DMS 273 (cell line): ENCODE measurements around the gene HYLS1.

ENCODE experiments used
- DNase-seq: peaks from one replicate; lab custom pipeline; 2025; ENCODE audit not compliant: unreplicated experiment; lab: John Stamatoyannopoulos, UW

The HYLS1 gene

DNA sequence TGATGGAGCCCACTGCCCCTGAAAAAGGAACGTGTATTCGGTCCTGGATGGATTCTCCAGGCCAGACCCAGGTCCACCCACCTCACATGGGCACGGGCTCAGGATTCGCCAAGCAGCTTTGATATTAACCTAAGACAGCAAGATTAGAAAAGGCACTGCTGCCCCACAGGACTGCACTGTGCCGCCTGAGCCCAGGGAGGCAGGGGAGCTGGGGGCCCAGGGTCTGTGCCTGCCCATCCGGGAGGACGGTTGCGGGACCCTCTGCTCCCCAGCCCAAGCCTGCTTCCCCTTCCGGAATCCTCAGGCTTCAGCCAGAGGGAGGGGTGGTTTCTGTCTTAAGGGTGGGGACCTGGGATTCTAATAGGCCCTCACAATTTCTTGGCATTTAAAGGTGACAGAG is 44.8 kb downstream of the HYLS1 start:
- no peak for DNase-seq

DNA sequence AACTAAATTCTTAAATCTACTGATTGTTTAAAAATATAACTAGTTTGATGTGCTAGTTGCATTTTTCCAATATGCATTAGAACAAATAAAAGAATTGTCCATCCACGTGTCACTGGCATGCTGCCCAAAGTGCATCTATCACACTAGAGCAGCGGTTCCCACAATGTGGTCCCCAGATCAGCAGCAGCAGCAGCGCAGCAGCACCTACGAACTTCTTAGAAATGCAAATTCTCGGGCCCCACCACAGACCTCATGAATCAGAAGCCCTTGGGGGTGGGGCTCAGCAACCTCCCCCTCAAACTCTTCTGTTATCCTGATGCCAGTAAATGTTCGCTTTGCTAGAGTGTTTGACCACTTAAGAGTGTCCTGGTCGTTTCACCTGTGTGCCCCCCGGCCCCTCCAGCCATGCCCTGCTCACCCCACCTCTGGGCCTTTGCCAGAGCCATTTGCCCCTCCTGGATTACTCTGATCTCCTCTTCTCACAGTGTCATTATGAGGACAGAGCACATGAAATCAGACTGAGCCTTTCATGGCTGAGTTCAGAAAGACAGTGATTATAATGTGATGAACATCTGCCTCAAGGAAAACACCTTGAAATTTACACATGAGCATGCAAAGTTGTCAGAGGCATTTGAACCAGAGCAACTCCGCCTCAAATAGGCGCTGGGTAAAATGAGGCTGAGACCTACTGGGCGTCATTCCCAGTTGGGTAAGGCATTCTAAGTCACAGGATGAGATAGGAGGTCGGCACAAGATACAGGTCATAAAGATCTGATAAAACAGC is 45.8 kb downstream of the HYLS1 start:
- no peak for DNase-seq

DNA sequence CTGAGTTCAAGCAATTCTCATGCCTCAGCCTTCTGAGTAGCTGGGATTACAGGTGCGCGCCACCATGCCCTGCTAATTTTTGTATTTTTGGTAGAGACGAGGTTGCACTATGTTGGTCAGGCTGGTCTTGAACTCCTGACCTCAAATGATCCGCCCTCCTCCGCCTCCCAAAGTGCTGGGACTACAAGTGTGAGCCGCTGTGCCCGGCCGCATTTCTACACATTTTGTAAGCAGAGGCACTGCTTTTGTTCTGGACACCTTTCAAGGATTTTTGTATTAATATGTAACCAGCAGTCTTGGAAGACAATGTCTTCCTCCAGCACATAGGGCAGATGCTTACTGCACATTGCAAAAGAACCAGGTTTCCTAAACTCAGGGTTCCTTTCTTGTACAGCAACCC is 47.0 kb downstream of the HYLS1 start:
- DNase-seq: no peak

DNA sequence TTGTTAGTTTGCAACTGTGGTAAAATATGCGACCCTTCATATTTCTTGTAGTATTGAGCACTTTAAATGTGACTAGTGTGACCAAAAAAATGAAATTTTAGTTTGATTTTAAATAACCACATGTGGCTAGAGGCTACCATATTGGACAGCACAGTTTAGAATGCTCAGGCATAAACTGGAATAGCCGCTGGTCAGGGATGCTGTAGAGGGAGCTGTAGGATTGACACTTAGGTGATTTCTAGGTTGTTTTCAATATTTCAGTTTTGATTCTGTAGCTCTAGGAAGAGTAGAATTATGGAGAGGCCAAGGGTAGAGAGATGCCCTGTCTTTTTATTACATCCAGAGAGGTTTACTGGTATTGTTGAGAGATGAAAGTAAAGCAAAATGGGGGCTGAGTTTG is 47.6 kb downstream of the HYLS1 start:
- no peak for DNase-seq

DNA sequence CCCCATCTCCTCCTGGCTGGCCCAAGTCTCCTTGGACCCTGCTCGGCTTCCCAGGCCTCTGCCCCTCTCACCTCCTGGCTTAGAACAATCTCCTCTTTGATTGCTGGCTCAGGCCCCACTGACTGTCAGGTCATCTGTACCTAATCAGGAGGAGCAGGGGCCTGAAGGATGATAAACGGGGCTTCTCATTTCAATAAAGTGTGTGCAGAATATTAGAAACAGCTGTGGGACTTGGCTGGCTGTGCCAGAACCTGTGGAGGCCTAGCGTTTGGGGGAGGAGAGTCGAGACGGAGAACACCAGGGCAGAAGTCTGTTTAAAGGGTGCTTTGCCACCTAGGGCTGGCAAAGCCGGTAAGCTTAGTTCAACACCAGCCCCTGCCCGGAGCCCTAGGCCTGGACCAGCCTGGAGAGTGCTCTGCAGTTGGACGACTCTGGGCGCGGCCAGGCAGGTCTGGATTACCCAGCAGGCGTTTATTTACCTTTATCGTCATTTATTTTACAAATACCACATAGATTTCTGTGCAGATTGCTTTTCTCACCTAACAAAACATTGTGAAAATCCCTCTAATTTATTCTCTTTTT is 48.2 kb downstream of the HYLS1 start:
- DNase-seq: peak; percentile 18

DNA sequence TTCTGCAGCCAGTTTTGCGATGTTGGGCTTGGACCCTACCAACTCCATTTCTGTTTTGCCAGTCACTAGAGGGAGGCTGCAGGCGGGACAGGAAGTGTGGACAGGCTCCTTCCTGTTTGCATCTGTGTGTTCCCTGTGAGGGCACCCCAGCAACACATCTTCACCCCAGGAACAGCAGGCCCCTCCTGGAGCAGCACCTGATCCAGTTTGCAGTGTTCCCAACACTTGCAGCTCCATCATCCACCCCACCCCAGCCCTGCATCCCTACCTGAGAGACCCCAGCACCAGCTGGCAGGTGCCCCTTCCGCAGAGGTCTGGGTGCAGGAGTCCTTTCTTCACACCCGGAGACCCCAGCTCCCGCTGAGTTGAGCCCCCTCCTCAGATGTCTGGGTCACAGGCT is 51.0 kb downstream of the HYLS1 start:
- no peak for DNase-seq

DNA sequence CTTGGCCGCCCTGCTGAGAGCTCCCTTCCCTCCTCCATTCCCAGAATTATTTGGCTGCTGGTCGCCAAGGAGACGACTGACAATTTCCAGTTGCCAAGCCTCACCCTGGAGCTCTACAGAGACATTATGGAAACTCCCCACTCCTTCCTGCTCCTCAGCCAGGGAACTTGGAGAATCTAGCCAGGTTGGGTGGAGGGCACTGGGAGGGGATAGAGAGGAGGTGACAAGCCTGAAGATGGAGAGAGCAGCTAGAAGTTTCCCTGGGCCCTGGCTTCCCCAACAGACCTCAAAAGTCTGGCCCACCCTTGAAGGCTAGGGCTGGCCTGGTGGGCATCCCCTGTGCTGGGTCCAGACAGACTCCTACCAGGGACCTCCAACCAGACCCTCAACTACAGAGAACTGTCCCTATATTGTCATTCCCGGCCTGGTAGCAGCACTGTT is 51.6 kb downstream of the HYLS1 start:
- DNase-seq: peak; percentile 20

DNA sequence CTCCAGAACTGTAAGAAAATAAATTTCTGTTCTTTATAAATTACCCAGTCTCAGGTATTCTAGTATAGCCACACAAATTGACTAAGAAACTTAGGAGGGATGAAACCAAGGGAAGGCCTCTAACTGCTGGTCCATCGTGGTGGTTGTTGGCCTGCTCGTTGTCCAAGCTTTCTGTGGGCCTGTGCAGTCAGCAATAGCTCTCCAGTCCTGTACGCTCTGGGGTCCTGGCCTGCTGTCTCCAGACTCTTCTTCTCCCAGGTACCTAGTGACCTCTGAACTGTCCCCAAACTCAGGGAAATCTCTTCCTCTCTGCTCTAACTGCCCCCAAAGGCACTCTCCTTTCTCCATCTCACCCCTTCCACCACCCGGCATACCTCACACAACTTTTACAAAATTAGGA is 52.7 kb downstream of the HYLS1 start:
- DNase-seq: no peak

DNA sequence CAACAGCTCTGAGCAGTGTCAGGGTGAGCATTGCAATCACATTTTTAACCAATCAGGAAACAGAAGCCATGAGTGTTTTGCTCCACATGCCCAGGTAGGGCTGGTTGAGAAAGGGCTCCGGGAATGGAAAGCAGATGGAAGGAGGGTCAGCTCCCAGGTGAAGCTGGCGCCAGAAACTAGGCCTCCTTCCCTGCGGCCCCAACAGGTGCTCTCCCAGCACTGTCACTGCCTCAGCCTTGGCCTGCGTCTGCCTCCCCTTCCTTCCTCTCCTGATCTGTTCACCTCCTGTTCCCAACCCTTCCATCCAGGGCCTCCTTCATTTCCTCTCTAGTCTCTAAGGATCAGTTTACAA is 53.8 kb downstream of the HYLS1 start:
- no peak for DNase-seq

DNA sequence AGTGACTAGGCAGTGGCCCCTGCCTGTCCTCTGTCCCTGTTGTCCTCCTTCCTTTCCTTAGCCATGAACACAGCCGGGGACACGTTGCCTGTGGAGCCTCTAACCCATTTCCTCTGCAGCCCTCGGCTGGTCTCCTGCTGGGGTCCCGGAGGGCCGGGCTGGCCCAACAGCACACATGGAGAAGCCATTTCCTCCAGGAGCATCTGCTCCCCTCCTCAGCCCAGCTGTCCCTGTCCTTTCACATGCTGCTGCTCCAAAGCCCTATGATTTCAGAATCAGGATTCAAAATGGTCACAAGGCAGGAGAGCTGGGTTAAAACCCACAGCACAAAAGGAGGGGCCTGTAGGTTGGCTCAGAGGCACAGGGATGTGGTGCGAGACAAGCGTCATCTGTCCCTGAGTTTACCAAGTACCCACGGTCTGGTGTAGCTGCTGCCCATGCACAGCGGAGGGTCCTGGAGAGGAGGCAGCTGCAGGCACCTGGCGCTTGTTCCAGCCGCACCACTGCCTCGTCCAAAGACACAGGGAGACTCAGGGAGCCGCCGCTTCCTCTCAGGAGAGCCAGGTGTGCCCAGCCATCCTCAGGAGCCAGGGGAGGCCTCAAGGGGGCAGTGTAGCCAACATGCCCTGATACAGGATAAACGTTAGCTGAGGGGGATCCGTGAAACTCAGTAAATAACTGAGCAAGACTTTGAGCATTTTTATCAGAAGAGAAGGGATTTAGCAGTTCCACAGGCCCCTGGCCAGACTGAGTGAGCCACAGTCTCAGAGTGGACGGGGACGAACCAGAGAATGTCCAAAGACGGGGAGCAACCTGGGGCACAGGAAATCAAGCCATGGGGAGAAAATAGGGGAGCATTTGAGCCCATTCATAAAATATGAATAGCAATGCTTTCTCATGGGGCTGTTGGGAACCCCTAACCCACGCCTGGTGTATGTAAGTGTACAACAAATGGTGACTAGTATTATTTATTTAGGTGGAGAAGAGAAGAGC is 54.4 kb downstream of the HYLS1 start:
- peak; percentile 81 for DNase-seq

DNA sequence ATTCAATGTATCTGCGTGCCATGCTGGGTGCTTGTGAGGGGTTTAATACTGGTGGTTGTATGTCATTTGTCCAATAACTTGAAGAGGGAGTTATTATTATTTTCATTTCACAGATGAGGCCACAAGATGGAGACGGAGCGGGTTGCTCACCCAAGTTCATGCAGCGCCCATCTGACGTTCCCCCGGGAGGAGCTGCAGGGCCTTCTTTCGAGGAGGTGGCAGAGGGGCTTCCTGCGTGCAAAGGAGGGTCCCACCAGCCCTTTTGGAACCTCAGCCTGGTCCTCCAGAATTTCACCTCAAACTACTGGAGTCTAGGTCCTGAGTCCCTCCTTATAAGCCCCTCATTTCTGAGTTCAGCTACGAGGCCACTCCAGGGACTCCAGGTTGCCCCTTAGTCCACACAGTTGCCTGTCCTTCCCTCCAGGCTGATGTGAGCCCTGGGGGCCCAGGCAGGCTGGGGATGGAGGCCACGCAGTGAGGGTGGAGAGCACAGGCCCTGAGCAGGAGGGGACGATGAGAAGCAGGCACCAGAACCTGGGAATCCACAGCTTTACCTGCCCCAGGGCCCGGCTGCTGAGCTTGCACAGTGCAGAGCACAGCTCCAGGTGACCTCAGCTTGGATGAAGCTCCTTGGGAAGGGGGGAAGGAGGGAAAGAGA is 55.4 kb downstream of the HYLS1 start:
- DNase-seq: no peak

DNA sequence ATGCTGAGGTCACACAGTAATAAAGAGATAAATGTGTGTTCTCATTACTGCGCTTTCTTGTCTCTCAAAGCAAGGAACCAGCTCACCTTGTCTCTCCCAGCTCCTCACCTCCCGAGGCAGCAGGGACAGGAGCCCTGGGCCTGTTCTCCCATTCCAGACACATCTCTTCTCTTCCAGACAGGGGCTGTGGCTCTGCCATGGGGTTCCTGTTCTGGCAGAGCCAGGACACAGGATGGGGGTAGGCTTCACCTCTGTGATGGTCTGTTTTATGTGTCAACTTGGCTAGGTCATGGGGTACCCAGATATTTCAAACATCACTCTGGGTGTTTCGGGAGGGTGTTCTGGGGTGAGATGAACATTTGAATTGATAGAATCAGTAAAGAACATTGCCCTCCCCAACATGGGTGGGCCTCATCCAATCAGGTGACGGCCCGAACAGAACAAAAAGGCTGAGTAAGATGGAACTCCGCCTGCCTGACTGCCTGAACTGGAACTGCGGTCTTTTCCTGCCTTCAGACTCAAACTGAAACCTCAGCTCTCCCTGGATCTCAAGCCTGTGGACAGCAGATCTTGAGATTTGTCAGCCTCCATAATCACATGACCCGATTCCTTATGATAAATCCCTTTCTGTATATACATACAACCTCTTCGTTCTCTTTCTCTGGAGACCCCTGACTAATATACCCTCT is 56.3 kb downstream of the HYLS1 start:
- DNase-seq: no peak

DNA sequence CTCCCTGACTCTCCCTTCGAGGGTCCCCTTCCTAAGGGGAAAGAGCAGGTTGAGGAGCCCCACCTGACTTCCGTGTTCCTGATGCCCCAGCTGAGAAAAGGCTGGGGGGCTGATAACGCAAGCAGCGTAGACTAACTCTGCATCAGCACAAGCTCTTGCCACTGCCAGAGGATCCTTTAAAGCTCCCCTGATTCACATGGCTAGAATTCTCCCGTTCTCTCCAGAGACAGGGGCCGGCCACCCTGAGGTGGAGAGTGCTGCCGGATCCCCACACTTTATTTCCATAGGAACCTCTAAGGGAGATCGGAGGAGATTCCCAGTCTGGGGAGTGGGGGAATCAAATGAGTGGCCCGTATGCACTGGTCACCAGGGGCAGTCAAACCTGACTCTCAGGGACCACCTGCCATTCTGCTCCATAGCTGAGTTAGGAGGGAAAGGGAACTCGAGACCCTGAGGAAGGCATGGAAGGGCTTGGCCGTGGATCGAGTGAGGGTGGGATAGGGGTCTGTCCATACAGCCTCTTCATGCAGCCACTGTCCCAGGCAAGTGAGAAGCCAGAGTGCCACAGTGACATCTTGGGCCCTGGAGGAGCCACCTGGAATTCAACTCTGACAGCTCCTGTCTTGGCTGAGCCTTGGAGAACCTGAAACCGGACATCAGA is 57.0 kb downstream of the HYLS1 start:
- DNase-seq: no peak

DNA sequence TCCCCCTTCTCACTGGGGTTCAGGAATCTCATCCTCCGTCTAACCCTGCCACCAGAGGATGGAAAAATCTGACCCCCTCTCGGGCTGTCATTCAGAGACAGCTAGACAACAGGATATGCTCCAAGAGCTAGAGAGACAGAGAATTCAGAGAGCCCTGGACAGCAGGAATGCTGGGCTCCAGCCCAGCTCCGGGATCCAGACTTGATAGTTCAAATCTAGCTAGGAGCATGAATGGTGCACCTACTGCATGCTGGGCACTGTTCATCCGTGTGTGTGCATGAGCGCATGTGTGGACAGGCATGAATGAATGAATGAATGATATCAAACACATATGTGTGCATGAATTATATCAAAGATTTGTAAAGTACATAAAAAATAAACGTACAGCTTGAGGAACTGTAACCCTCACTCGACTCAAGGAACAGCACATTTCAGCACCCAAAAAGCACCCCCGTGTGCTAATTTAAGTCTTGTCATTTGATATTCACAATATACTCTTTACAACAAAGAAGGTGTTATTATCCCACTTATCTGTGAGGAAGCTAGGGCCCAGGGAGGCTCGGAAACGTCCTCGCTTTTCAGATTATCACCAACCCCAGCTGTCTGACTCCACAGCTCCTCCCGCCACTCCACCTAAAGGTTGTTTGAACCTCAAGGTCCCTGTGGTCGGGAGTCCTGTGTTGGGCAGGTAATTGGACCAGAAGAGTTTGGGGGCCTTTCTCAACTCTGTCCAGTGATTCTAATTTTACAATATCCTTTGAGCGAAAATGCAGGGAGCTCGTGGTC is 57.7 kb downstream of the HYLS1 start:
- DNase-seq: no peak

DNA sequence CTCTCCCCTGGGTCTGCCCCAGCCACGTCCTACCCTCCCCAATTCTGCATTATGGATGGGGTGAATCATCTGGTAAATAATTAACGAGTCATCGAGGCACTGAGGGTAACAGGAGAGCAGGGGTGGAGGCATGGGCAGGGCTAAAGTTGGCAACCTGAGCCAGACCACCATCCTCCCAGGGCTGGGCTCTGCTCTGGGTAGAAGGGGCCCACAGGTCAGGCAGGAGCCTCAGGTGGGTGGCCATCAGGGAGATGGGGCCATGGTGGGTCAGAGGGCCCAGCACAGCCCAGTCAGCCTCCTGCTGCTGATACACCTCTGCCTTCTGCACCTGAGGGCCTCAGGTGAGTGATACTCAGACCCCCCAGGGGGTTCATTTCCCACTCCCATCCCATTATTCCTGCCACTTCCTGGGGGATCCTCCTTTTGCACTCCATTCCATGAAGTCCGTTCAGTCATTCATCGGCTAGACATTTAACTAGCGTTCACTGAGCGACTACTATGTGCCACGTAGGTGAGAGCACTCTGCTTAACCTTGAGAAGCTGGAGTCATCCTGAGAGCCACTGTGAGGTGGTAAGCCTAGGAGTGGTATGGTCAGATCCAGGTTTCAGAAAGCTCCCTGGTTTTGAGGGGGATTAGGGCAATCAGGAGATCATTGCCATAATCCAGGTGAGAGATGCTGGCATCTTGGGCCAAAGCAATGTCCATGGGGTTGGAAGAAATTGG is 58.5 kb downstream of the HYLS1 start, which contains the start of gene VSIG10L2:
TSS of gene VSIG10L2 (plus strand) at position 248 of the 724 bp plus-strand sequence. CDS start at position 260, 12 bp downstream.
- DNase-seq: no peak

DNA sequence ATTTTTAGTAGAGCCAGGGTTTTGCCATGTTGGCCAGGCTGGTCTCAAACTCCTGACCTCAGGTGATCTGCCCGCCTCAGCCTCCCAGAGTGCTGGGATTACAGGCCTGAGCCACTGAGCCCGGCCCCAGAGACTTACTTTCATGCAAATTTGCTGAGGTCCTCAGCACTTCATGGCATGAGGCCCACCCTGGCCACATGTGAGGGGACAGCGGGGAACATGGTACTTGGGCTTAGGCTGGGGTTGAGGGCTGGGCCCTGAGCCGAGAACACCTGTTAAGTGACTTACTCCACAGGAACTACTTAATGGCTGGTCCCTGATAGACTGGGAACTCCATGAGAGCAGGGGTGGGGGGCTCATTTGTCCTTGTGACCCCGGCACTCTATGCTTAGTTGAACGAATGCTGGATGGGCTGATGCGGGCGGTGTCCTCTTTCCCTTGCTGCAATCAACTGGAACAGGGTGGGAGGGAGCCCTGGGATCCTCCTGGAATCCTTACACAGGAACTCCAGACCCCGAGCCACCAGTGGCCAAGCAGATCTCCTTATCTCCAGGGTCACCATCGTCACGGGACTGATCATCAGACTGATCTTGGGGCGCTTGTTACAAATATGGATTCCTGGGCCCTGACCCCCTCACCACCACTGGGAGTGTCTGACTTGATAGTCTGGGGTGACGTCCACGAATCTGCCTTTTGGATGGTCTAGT is 59.4 kb downstream of the HYLS1 start:
- DNase-seq: no peak

DNA sequence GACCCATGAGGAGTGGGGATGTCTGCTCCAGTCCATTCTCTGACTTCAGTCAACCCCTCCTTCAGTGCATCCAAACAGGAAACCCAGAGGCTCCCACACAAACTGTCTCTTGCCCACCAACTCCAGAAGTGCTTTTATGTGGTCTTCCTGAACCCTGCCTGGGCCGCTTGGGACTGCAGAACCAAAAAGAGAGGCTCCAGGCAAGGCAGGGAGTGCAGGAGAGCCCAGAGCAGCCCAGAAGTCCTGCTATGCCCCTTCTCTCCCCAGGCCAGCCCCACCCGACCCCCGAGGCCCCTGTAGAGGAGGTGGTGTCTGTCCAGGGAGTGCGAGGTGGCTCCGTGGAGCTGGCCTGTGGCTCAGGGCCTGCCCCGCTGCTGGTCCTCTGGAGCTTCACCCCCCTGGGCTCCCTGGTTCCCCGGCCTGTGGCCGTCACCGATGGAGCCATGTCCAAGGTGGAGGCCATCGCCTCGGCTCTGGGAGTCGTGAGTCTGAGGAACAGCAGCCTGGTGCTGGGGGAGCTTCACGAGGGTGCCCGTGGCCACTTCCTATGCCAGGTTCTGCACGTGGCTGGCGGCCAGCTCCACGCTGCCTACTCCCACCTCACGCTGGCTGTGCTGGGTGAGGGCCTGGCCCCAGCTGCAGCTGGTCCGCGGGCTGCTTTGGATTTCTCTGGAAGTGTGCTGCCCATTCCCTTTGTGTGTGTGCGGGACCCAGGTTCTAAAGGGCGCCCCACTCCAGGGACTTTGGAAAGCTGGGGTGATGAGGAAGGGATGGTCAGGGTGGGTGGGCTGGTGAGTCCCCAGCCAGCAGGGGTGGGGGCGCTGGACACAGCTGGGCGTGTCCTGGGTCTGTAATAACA is 60.2 kb downstream of the HYLS1 start:
- no peak for DNase-seq
